Activated naive CD4-positive, alpha-beta T cell treated with anti-CD3 and anti-CD28 coated beads, Interleukin-2, amount 10 ng/mL, durations not matched to agents 7 days and 5 days (primary cell): ENCODE data around the gene ZNF350.
"Not testable (repeated sequence)": the region's sequence is repeated elsewhere in the genome, so short reads cannot be mapped to it uniquely, and the experiment has no call there.

Experiments used
- CTCF ChIA-PET: fragments of 350-600 bp; sonication (Branson Sonifier 250); formaldehyde crosslinking; loops from one replicate; lab custom pipeline; 2021; ENCODE audit warnings: antibody characterized with exemption; lab: Charles Lee
- DNase-seq: peaks from one replicate; pipeline ENCODE4 v3.0.0-alpha.2; 2020
- H3K27ac Mint-ChIP-seq: one replicate; pipeline ENCODE4 v1.8.0; 2021; ENCODE audit warnings: mild to moderate bottlenecking, moderate library complexity, mixed read lengths
- H3K27me3 Mint-ChIP-seq: one replicate; pipeline ENCODE4 v1.8.0; 2021; ENCODE audit warnings: mild to moderate bottlenecking, mixed read lengths
- H3K36me3 Mint-ChIP-seq: one replicate; pipeline ENCODE4 v1.8.0; 2021; ENCODE audit warnings: mixed read lengths
- H3K4me1 Mint-ChIP-seq: one replicate; pipeline ENCODE4 v1.8.0; 2021; ENCODE audit warnings: mixed read lengths
- H3K4me3 Mint-ChIP-seq: one replicate; pipeline ENCODE4 v1.8.0; 2021; ENCODE audit warnings: mild to moderate bottlenecking, moderate library complexity, mixed read lengths
- H3K9me3 Mint-ChIP-seq: one replicate; pipeline ENCODE4 v1.8.0; 2021; ENCODE audit warnings: mixed read lengths

ZNF350 gene

GRCh38 chr19:51983361-51983760, 3.3 kb downstream of the ZNF350 start:
- H3K9me3 Mint-ChIP-seq: peaks cover 68% of the 10 kb centered on the region
- peaks cover 17% of the 10 kb centered on the region for H3K4me1 Mint-ChIP-seq

DNA sequence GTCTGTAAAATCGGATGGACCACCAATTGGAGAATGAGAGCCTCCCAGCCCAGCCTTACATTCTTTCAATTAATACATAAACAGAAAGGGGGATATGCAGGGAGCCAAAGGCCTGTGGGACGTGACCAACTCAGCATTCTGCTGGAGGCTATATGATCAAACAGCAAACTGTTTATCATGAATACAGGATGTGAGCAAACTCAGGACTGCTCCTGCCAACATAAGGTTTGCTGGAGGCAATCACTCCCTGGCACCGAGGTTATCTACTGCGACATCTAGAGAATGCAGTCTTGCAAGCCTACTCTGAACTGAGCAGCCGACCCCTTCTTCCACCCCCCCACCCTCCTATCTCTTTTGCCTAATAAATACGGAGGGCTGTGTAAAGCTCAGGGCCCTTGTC, 5.7 kb downstream of the ZNF350 start:
- H3K27ac Mint-ChIP-seq, H3K27me3 Mint-ChIP-seq, H3K4me3 Mint-ChIP-seq, DNase-seq, H3K4me1 Mint-ChIP-seq, CTCF ChIA-PET: not testable (repeated sequence)
- H3K36me3 Mint-ChIP-seq: peaks cover 79% of the 10 kb centered on the region
- H3K9me3 Mint-ChIP-seq: peaks cover 78% of the 10 kb centered on the region

More at GRCh38 chr19:51983361-51983760, 3.3 kb downstream of the ZNF350 start:
- Mint-ChIP-seq H3K4me3 (no peak overlapping the region), H3K27me3 (no peaks in the 10 kb centered on the region), H3K36me3 (peaks cover 77% of the 10 kb centered on the region), H3K27ac (no peak overlapping the region)
- CTCF ChIA-PET: no interaction called here
- no peak for DNase-seq

DNA sequence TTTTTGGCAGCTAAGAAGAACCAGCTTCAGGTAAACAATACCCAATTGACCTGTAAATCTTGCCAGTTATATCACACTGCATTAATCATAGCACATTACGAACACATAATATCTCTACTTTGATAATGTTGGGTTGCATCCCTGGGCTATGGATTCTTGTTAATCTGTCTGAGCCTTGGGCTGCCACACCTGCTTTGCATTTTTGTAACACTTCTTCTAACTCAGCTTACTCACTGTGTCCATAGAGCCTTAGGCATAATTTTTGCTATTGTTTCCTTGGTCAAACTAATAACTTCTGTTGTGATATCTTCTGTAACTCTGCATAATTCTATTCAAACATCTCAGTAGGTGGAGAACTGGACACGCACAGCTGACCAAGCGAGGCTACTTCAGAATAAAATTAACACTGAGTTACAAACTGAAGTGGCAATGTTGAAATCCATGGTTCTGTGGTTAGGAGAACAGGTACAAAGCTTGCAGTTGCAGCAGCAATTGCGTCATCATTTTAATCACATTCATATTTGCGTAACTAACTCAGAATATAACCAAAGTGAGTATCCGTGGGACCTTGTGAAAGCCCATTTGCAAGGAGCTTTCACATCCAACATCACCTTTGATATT, 6.4 kb downstream of the ZNF350 start:
- Mint-ChIP-seq H3K9me3 (peaks cover 77% of the 10 kb centered on the region), H3K4me3 (no peak overlapping the region), H3K27ac (no peak overlapping the region), H3K27me3 (no peaks in the 10 kb centered on the region), H3K4me1 (peaks cover 4% of the 10 kb centered on the region), H3K36me3 (peaks cover 79% of the 10 kb centered on the region)
- CTCF ChIA-PET: no interaction called here
- DNase-seq: no peak

- Mint-ChIP-seq H3K27ac (no peak overlapping the region), H3K27me3 (no peaks in the 10 kb centered on the region), H3K4me1 (no peaks in the 10 kb centered on the region), H3K36me3 (peaks cover 86% of the 10 kb centered on the region), H3K4me3 (no peak overlapping the region), H3K9me3 (peaks cover 77% of the 10 kb centered on the region)
- DNase-seq: no peak
- CTCF ChIA-PET: no interaction called here
These were observed 7.8 kb downstream of the ZNF350 start for GRCh38 chr19:51978882-51979281.

- no peak overlapping the region for H3K27ac Mint-ChIP-seq
- no peak for DNase-seq
- H3K36me3 Mint-ChIP-seq: peaks cover 86% of the 10 kb centered on the region
- peaks cover 77% of the 10 kb centered on the region for H3K9me3 Mint-ChIP-seq
- CTCF ChIA-PET: interaction anchor here (0.7 kb wide), 1 partner anchor 120 kb away, joined by 5 read pairs; no protein-coding TSS in a partner anchor
- H3K4me1 Mint-ChIP-seq: no peaks in the 10 kb centered on the region
- no peak overlapping the region for H3K4me3 Mint-ChIP-seq
- no peaks in the 10 kb centered on the region for H3K27me3 Mint-ChIP-seq
These were observed 9.3 kb downstream of the ZNF350 start for GRCh38 chr19:51977346-51977745.

DNA sequence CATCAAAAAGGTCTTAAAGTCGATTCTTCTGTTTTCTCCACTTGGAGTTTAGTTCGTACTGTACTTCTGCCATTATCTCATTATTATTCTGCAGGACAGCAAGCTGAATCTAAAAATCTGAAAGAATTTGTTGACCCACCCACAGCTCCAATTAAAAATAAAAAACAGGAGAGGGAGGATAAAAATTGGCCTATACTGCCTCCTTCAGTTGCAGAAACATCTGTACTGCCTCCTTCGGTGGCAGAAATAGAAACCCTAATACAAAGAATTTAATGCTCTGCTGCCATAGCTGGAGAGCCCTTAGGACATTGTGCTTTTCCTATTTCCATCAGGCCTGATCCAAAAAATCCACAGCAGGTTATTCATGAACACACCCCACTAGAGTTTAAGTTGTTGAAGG, 9.8 kb downstream of the ZNF350 start:
- CTCF ChIA-PET: no interaction called here
- no peak overlapping the region for H3K27ac Mint-ChIP-seq
- H3K4me1 Mint-ChIP-seq: no peaks in the 10 kb centered on the region
- H3K9me3 Mint-ChIP-seq: peaks cover 82% of the 10 kb centered on the region
- no peak overlapping the region for H3K4me3 Mint-ChIP-seq
- peaks cover 88% of the 10 kb centered on the region for H3K36me3 Mint-ChIP-seq
- H3K27me3 Mint-ChIP-seq: no peaks in the 10 kb centered on the region
- DNase-seq: no peak

GRCh38 chr19:51975787-51976186, 10.9 kb downstream of the ZNF350 start:
- H3K36me3 Mint-ChIP-seq: peaks cover 89% of the 10 kb centered on the region
- H3K4me3 Mint-ChIP-seq, H3K4me1 Mint-ChIP-seq, H3K27me3 Mint-ChIP-seq, DNase-seq, CTCF ChIA-PET, H3K27ac Mint-ChIP-seq: not testable (repeated sequence)
- H3K9me3 Mint-ChIP-seq: peaks cover 84% of the 10 kb centered on the region

- Mint-ChIP-seq H3K9me3 (peaks cover 73% of the 10 kb centered on the region), H3K4me3 (no peak overlapping the region), H3K4me1 (no peaks in the 10 kb centered on the region), H3K27ac (no peak overlapping the region), H3K27me3 (no peaks in the 10 kb centered on the region), H3K36me3 (peaks cover 85% of the 10 kb centered on the region)
- no peak for DNase-seq
- CTCF ChIA-PET: no interaction called here
These were observed 15.0 kb downstream of the ZNF350 start for GRCh38 chr19:51971624-51972023.

- Mint-ChIP-seq H3K27ac (no peak overlapping the region), H3K9me3 (peaks cover 70% of the 10 kb centered on the region), H3K27me3 (no peaks in the 10 kb centered on the region), H3K4me3 (no peak overlapping the region), H3K4me1 (no peaks in the 10 kb centered on the region), H3K36me3 (peaks cover 87% of the 10 kb centered on the region)
- CTCF ChIA-PET: no interaction called here
- no peak for DNase-seq
These were observed 15.9 kb downstream of the ZNF350 start for GRCh38 chr19:51970718-51971117.

- Mint-ChIP-seq H3K4me1 (no peaks in the 10 kb centered on the region), H3K27ac (no peak overlapping the region), H3K9me3 (peaks cover 72% of the 10 kb centered on the region), H3K4me3 (no peak overlapping the region), H3K27me3 (no peaks in the 10 kb centered on the region), H3K36me3 (peaks cover 65% of the 10 kb centered on the region)
- DNase-seq: no peak
- CTCF ChIA-PET: no interaction called here
These were observed 21.1 kb downstream of the ZNF350 start for GRCh38 chr19:51965583-51965982.

DNA sequence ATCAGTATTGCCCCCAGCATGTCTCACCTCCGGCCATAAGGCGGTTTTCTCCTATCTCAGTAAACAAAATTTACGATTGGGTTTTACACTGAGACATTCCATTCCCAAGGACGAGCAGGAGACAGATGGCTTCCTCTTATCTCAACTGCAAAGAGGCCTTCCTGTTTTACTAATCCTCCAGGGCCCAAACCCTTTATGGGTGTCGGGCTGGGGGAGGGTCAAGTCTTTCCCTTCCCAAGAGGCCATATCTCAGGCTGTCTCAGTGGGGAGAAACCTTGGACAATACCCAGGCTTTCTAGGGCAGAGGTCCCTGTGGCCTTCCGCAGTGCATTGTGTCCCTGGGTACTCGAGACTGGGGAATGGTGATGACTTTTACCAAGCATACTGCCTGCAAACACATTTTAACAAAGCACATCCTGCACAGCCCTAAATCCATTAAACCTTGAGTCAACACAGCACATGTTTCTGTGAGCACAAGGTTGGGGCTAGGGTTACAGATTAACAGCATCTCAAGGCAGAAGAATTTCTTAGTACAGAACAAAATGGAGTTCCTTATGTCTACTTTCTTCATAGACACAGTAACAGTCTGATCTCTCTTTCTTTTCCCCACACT, 25.9 kb downstream of the ZNF350 start:
- H3K4me1 Mint-ChIP-seq, H3K4me3 Mint-ChIP-seq, DNase-seq, H3K27me3 Mint-ChIP-seq, CTCF ChIA-PET, H3K27ac Mint-ChIP-seq: not testable (repeated sequence)
- peaks cover 79% of the 10 kb centered on the region for H3K9me3 Mint-ChIP-seq
- H3K36me3 Mint-ChIP-seq: peaks cover 33% of the 10 kb centered on the region

GRCh38 chr19:51959791-51960190, 26.8 kb downstream of the ZNF350 start:
- H3K27ac Mint-ChIP-seq: no peak overlapping the region
- peaks cover 23% of the 10 kb centered on the region for H3K36me3 Mint-ChIP-seq

DNA sequence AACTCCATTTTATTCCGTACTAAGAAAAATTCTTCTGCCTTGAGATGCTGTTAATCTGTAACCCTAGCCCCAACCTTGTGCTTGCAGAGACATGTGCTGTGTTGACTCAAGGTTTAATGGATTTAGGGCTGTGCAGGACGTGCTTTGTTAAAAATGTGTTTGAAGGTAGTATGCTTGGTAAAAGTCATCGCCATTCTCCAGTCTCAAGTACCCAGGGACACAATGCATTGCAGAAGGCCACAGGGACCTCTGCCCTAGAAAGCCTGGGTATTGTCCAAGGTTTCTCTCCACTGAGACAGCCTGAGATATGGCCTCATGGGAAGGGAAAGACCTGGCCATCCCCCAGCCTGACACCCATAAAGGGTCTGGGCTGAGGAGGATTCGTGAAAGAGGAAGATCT, 28.8 kb downstream of the ZNF350 start:
- H3K27me3 Mint-ChIP-seq: not testable (repeated sequence)
- H3K9me3 Mint-ChIP-seq: peaks cover 65% of the 10 kb centered on the region

More at GRCh38 chr19:51959791-51960190, 26.8 kb downstream of the ZNF350 start:
- DNase-seq: no peak
- Mint-ChIP-seq H3K4me3 (no peak overlapping the region), H3K9me3 (peaks cover 73% of the 10 kb centered on the region), H3K4me1 (no peaks in the 10 kb centered on the region), H3K27me3 (no peaks in the 10 kb centered on the region)
- CTCF ChIA-PET: no interaction called here

GRCh38 chr19:51948975-51949374, 37.7 kb downstream of the ZNF350 start:
- peaks cover 72% of the 10 kb centered on the region for H3K9me3 Mint-ChIP-seq
- no peaks in the 10 kb centered on the region for H3K4me1 Mint-ChIP-seq
- H3K36me3 Mint-ChIP-seq: peaks cover 25% of the 10 kb centered on the region

More for the DNA sequence above, 28.8 kb downstream of the ZNF350 start:
- H3K27ac Mint-ChIP-seq, H3K4me3 Mint-ChIP-seq, H3K36me3 Mint-ChIP-seq, DNase-seq, H3K4me1 Mint-ChIP-seq, CTCF ChIA-PET: not testable (repeated sequence)

GRCh38 chr19:51946602-51947001, 40.0 kb downstream of the ZNF350 start:
- CTCF ChIA-PET: no interaction called here
- no peaks in the 10 kb centered on the region for H3K4me1 Mint-ChIP-seq
- no peaks in the 10 kb centered on the region for H3K27me3 Mint-ChIP-seq
- H3K27ac Mint-ChIP-seq: no peak overlapping the region
- H3K9me3 Mint-ChIP-seq: peaks cover 84% of the 10 kb centered on the region
- H3K4me3 Mint-ChIP-seq: no peak overlapping the region
- DNase-seq: no peak
- H3K36me3 Mint-ChIP-seq: peaks cover 49% of the 10 kb centered on the region

More at GRCh38 chr19:51948975-51949374, 37.7 kb downstream of the ZNF350 start:
- CTCF ChIA-PET: no interaction called here
- Mint-ChIP-seq H3K4me3 (no peak overlapping the region), H3K27ac (no peak overlapping the region), H3K27me3 (no peaks in the 10 kb centered on the region)
- no peak for DNase-seq
